BE2C (cell line): Measurements from ENCODE around the gene TOR2A.
A peak's percentile ranks its signal among the peaks of the same experiment; 100 is the strongest.

Experiments
- DNase-seq: peaks from one replicate; pipeline ENCODE4 v3.0.0-alpha.2; 2020
- H3K27me3 ChIP-seq: fragments of 250-450 bp; sonication (Bioruptor Pico); 2 replicates; pipeline ENCODE4 v1.5.1; 2020; ENCODE audit warnings: mild to moderate bottlenecking
- H3K36me3 ChIP-seq: fragments of 250-450 bp; sonication (Bioruptor Pico); 2 replicates; pipeline ENCODE4 v1.5.1; 2020; ENCODE audit warnings: mild to moderate bottlenecking
- H3K4me1 ChIP-seq: fragments of 250-450 bp; sonication (Bioruptor Pico); 2 replicates; pipeline ENCODE4 v1.5.1; 2020
- H3K4me3 ChIP-seq: 2 replicates; pipeline ENCODE4 v1.5.1; 2011; ENCODE audit warnings: low read depth, low read length
- H3K9me3 ChIP-seq: fragments of 250-450 bp; sonication (Bioruptor Pico); 2 replicates; pipeline ENCODE4 v1.5.1; 2020
- TF ChIP-seq, protein P1 (sequence below): IDR thresholded peaks from 2 replicates; pipeline ENCODE4 v1.5.1; 2012; ENCODE audit warnings: mild to moderate bottlenecking, low read depth, low read length

Gene TOR2A

GRCh38 chr9:127779136-127779981 lies 44.3 kb upstream of the TOR2A start:
- peaks cover 19% of the 10 kb centered on the region for H3K4me1 ChIP-seq

GRCh38 chr9:127778280-127779135 lies 43.4 kb upstream of the TOR2A start, which contains the start of gene SH2D3C:
SH2D3C (minus strand) TSS chr9:127778666; CDS start chr9:127778627, 39 bp downstream.
- Histone ChIP-seq H3K27me3 (no peaks in the 10 kb centered on the region), H3K36me3 (no peaks in the 10 kb centered on the region), H3K4me1 (peaks cover 19% of the 10 kb centered on the region), H3K4me3 (no peak within 1 kb of the TSS), H3K9me3 (no peaks in the 10 kb centered on the region)
- TF ChIP-seq, protein P1, sequence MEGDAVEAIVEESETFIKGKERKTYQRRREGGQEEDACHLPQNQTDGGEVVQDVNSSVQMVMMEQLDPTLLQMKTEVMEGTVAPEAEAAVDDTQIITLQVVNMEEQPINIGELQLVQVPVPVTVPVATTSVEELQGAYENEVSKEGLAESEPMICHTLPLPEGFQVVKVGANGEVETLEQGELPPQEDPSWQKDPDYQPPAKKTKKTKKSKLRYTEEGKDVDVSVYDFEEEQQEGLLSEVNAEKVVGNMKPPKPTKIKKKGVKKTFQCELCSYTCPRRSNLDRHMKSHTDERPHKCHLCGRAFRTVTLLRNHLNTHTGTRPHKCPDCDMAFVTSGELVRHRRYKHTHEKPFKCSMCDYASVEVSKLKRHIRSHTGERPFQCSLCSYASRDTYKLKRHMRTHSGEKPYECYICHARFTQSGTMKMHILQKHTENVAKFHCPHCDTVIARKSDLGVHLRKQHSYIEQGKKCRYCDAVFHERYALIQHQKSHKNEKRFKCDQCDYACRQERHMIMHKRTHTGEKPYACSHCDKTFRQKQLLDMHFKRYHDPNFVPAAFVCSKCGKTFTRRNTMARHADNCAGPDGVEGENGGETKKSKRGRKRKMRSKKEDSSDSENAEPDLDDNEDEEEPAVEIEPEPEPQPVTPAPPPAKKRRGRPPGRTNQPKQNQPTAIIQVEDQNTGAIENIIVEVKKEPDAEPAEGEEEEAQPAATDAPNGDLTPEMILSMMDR, result no peak
- peak; percentile 62 for DNase-seq

More at GRCh38 chr9:127779136-127779981, 44.3 kb upstream of the TOR2A start:
- no peaks in the 10 kb centered on the region for H3K36me3 ChIP-seq
- H3K27me3 ChIP-seq, result no peaks in the 10 kb centered on the region
- no peak for DNase-seq
- TF ChIP-seq, protein P1, result no peak
- no peak overlapping the region for H3K4me3 ChIP-seq
- no peaks in the 10 kb centered on the region for H3K9me3 ChIP-seq

DNA sequence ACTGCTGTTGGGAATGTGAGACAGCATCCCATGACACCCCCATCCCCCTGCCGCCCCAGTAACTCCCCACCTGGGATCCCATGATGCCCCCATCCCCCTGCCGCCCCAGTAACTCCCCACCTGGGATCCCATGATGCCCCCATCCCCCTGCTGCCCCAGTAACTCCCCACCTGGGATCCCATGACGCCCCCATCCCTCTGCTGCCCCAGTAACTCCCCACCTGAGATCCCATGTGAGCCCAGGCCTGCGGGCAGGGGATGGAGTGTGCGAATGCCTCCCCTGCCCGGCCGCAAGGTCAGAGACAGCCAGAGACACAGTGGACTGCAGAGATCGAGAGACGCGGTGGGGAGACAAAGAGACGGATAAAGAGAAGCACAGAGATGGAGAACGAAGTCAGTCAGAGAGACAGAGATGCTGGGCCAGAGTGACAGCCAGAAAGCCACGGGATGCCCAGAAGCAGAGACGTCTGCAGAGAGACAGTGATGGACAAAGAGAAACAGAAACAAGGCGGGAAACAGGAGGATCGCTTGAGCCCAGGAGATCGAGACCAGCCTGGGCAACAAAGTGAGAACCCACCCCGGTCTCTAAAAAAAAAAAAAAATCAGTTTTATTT lies 42.4 kb upstream of the TOR2A start:
- H3K27me3 ChIP-seq, result no peaks in the 10 kb centered on the region
- H3K4me3 ChIP-seq, result no peak overlapping the region

GRCh38 chr9:127776924-127777289 lies 41.8 kb upstream of the TOR2A start:
- Histone ChIP-seq H3K27me3 (no peaks in the 10 kb centered on the region), H3K36me3 (no peaks in the 10 kb centered on the region), H3K4me3 (no peak overlapping the region), H3K4me1 (peaks cover 19% of the 10 kb centered on the region), H3K9me3 (no peaks in the 10 kb centered on the region)
- TF ChIP-seq, protein P1, result no peak
- no peak for DNase-seq

More for the DNA sequence above, 42.4 kb upstream of the TOR2A start:
- TF ChIP-seq, protein P1, result no peak
- H3K36me3 ChIP-seq, result no peaks in the 10 kb centered on the region
- no peak for DNase-seq
- H3K9me3 ChIP-seq, result no peaks in the 10 kb centered on the region
- H3K4me1 ChIP-seq, result peaks cover 19% of the 10 kb centered on the region

GRCh38 chr9:127776195-127776923 lies 41.3 kb upstream of the TOR2A start:
- Histone ChIP-seq H3K4me3 (no peak overlapping the region), H3K27me3 (no peaks in the 10 kb centered on the region), H3K4me1 (peaks cover 19% of the 10 kb centered on the region), H3K9me3 (no peaks in the 10 kb centered on the region), H3K36me3 (no peaks in the 10 kb centered on the region)
- TF ChIP-seq, protein P1, result no peak
- no peak for DNase-seq
